ENCODE results near the gene ALOX5.

GRCh38 chr10:45433716-45434469 lies 59.9 kb downstream of the ALOX5 start:
- no peak for TF ChIP-seq CTCF (IDR thresholded peaks at IDR 0.05)
- no peak for TF ChIP-seq EP300 (IDR thresholded peaks at IDR 0.05; ENCODE audit: low read depth)

Data from transverse colon (tissue), 3 donors.